NCI-H1436 (cell line): ENCODE results near the gene PGLYRP4.

ENCODE experiments used
- DNase-seq: peaks from one replicate; lab custom pipeline; 2025; lab: John Stamatoyannopoulos, UW

PGLYRP4 gene, protein sequence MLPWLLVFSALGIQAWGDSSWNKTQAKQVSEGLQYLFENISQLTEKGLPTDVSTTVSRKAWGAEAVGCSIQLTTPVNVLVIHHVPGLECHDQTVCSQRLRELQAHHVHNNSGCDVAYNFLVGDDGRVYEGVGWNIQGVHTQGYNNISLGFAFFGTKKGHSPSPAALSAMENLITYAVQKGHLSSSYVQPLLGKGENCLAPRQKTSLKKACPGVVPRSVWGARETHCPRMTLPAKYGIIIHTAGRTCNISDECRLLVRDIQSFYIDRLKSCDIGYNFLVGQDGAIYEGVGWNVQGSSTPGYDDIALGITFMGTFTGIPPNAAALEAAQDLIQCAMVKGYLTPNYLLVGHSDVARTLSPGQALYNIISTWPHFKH

DNA sequence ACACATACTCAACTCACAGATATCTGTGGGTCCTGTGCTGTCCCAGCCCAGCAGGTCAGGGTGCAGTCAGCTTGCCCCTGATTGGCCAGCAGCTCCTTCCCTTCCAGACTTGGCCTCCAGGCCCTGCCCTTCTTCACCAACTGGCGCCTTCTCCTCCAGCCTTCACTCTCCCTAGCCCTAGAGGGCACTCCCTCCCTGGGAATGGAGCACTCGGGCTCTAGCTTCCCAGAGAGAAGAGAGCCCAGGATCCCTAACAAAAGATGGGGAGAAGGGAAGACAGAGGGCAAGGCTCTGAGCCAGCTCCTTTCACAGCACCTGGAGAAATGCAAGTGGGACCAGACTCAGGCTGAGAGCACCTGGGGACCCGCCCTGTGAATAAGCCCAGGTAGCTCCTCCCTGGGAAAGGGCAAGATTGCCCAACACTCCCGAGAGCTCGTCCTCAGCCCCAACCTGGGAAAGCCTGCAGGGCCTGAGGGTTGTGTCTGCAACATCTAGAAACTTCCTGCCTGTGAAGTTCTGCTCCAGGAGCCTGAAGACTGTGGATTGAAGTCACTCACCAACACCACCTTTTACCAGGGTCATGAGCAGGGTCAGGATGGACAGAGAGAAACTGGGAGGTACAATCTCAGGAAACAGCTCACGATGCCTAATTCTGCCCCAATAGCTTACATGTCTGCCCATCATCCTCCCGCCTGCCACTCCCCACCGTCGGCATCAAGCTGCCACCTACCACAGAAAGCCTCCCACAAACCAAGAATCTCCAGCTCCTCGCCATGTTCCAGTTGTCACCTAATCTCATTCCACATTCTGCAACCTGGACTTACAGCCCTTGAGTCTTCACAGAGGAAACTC, at the start of gene PGLYRP4:
TSS of gene PGLYRP4 (minus strand) at position 331 of the 852 bp plus-strand sequence. CDS start 909 bp downstream, outside the sequence.
- no peak for DNase-seq

DNA sequence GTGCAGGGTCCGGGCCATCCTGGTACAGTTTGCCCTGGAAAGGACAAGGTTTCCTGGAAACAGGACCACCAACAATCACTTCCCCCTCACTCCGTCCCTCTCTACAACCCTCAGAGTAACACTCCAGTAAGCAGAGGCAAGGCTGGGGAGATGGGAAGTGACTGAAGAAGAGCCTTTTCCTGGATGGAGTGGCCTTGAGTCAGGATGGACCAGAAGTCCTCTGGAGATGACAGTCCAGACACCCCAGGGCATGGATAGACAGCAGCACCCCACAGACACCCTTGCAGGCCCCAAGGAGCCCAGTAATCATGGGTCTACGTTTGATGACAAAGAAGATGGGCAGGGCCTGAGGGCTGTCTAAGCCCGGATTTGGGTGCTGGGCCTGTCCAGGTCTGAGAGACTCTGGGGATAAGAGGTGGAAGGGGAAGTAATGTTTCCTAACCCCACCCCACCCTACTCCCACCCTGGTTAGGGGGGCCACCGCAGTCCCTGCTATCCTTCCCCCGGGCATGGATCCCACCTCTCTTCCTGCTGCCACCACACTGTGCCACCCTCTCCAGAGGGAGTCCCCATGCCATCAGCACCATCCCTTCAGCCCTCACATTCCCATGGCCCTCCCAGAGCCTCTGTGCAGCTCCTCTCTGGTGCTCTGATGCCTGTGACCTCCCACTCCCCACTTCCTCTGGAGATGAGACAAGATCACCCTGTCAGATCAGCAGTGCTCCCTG, 49.4 kb upstream of the PGLYRP4 start:
- DNase-seq, result no peak

DNA sequence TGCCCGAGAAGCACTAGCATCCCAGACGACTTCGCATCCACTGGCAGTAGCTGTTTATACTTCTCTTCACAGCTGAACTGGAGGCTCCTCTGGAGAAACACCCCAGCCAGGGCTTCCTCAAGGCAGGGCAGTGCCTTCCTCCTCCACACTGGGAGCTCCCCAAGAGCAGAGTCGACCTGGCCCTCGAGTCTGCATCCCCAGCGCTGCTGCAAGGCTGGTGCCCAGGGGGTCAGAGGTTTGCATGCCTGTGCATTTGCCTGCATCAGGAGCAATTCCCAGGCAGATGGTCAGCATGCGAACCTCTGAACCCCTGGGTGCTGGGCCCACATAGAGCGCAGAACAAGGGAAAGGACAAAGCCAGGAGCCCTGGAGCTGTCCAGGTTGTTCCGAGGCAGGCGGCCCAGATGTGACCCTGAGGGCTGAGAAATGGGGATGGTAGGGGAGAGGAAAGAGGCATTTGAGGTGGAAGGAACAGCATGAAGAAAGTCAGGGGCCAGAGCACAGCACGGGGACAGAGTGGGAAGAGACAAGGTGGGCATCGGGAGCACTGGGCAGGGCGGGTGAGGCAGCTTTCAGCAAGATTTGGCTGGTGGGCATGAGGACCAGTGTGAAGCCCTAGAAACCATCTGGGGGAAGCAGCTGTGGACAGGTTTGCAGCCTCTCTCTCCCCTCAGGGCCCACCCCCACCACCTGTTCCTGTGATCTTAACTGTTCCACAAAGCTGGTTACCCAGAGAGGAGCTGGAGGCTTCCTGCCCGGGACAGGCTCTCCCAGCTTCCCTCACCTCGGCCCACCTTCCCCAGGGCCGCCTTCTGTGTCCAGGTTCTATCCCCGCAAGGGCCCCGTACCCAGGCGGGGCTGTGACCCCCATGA, 48.6 kb upstream of the PGLYRP4 start:
- DNase-seq, result no peak

DNA sequence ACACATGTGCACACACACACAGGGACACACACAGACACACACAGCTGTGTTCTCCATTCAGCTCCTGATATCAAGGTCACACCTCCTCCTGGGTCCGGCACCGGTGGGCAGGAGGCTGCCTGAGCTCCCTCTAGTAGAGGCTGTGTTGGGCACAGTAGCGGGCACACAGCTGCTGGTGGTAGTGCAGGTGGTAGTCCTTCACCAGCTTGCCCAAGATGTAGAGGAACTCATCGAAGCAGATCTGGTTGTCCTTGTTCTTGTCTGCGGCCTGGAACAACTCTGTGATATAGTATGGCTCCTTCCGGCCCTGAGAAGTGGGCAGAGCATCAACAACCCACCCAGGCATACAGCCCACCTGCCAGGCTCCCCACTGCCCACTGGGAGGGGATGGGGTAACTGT, 47.8 kb upstream of the PGLYRP4 start:
- DNase-seq, result no peak

DNA sequence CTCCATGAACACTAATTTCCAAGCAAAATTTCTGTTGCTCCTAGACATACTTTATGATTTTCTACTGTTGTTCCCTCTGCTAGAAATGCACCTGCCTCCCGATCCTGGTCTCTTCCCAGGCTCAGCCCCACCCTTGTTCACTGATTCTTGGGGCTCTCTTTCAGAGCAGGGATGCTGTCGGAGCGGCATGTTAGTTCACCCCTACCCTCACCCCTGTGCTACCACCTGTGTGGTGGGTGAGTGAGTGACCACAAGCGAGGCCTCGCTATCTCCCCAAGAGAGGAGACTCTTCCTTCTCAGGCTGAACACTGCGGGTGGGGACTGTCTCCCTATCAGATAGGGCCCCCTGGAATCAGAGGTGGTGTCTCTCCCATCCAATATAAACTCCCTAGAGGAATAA, 47.1 kb upstream of the PGLYRP4 start:
- no peak for DNase-seq

DNA sequence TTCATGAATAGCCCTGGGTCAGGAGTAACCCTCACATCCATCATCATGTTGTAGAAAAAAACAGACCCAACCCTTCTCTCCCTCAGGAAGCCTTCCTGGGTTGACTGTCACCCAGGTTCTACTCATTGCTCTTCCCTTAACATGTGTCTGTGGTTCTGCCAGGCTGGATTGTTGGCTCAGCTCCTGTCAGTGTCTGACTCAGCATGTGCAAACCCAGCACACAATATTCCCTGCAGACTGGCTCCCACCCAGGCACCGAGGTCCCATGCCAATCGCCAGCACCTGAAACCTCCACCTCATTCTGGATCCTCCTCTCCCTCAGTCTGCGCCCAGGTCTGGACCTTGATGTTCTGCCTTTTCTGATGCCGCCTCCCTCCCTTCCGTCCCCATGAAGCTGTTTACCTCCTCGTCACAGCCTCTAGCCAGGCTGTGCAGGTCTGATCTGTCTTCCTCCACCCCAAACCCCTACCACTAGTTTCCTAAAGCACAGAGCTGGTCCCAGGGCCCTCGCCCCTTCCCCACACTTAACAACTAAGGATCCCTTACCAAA, 46.6 kb upstream of the PGLYRP4 start:
- DNase-seq, result no peak

DNA sequence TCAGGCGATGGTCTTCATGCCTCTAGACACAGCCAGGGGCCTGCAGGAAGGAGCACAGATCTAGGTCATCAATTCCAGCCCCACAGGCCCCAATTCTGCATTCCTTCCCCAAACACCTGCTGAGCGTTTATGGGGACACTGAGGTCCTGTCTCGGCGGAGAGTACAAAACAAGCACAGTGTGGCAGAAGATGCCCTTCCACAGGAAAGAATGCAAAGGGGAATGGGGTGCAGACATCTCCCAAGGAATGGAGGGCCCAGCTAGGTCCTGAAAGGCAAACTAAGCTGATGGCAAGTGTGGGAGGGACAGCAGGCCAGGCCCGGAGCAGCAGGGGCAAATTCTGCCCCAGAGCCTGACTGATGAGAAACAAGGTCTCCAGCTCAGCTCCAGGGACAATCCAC, 45.8 kb upstream of the PGLYRP4 start:
- DNase-seq, result no peak

DNA sequence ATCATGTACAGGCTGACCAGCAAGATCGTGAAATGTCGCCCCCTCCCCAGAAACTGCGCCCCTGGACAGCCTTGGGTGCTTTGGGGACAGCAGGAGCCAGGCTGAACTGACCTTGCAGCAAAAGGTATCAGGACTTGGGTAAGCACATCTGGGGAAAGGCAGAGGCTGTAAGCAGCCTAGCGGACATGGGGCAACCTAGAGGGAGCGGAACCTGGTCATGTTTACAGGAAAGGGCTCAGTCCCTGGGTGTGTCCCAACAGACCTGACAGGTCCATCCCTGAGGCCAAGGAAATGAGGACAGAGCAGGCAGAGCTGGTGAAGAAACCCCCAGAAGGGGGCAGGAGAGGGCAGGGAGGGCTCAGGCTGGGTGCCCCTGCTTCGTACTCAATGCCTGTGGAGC, 45.3 kb upstream of the PGLYRP4 start:
- DNase-seq, result no peak

DNA sequence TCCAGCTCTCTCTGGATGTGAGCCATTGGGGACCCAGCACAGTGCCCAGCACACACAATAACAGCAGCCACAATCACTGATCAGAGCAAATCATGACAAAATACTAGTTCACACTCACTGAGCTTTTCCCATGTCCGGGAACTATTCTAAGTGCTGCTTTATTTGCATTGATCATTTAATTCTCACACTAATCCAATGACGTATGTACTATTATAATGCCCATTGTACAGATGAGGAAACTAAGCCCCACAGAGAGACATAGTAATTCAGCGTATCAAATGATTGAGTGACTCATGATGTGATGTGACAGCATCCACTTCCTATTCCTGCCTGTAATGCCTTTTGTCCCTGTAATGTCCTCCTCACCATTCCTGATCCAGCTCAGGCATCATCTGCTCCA, 44.2 kb upstream of the PGLYRP4 start:
- DNase-seq, result no peak

DNA sequence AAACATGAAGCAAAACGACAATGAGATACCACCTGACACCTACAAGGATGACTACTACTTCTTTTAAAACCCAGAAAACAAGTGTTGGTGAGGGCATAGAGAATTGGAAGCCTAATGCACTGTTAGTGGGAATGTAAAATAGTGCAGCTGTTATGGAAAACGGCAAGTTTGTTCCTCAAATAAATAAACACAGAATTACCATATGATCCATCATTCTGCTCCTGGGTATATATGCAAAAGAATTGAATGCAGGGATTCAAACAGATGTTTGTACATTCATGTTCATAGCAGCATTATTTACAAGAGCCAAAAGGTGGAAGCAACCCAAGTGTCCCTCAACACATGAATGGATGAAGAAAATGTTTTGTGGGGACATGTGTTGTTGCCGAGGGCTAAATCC, 43.6 kb upstream of the PGLYRP4 start:
- DNase-seq, result no peak

DNA sequence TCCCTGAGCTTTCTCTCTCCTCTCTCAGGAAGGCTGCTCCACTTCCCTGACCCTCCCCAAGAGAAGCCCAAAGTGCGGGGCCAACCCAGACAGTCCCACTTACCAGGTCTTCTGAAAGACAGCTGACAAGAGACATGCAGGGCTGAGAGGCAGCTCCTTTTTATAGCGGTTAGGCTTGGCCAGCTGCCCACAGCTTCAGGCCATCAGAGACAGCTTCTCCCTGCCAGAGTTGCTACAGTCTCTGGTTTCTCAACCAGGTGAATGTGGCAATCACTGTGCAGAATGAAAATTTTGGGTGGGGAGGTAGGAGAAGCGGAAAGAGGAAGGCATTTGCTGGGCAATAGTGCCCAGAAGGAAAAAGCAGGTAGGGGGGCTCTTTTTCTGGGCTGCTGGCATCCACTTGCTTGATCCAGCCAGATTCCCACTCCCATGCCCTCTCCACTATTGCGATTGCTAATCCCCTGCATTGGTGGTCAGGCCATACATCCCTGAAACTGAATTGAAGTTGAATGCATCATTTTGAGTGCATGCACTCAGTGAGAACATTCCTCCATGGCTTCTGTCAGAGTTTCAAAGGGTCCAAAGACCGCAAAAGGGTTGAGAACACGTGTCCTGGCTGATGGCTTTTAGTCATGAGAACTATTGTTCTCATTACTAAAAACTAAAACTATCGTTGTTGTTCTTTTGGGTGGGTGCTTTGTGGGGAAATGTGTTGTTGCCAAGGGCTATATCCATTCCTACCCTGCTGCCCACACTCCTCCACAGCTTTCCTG, 42.5 kb upstream of the PGLYRP4 start, which contains the start of gene S100A8:
TSS of gene S100A8 (minus strand) at position 136 of the 773 bp plus-strand sequence. CDS start 538 bp downstream, outside the sequence.
- no peak for DNase-seq

DNA sequence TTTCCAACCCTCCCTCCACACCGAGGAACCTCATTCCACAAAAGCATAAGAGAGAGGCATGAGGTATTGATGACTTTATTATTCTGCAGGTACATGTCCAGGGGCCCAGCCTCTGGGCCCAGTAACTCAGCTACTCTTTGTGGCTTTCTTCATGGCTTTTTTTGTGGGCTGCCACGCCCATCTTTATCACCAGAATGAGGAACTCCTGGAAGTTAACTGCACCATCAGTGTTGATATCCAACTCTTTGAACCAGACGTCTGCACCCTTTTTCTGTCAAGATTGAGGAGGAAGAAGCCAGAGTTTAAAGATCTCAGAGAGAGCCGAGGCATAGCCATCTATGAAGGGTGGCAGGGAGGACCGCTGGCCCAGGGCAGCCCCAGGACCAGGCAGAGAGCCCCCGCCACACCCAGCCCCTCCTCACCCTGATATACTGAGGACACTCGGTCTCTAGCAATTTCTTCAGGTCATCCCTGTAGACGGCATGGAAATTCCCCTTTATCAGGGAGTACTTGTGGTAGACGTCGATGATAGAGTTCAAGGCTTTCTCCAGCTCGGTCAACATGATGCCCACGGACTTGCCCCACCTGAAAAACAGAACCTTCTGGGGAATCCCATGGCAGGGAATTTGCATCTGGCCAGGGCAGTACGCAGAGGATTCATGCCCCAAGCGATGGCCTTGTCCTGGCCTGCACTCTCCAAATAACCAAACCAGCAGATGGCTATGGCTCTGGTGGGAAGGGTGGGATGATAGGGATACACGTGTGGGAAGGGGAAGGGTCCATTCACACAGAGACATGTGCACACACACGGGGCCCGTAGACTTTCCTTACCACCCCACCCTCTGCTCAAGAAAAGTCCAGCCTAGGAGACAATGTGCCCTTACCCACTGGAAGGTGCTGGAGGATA, 41.6 kb upstream of the PGLYRP4 start:
- DNase-seq, result no peak

DNA sequence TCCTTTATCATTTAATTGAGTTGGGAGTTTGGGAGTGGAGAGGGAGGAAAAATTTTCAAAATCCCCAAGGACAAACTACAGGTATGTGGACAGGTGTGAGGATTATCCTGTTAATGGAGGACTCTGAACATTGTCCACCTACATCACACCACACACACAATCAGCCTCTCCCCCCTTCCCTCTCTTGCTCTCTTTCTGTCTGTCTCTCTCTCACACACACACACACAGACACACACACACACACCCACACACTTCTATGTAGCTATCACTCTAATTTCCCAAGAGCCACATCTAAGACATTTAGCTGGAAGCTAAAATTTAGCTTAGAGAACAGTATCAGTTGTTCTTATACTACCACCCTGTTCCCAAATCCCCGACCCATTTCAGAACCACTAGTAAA, 40.8 kb upstream of the PGLYRP4 start:
- DNase-seq, result no peak

DNA sequence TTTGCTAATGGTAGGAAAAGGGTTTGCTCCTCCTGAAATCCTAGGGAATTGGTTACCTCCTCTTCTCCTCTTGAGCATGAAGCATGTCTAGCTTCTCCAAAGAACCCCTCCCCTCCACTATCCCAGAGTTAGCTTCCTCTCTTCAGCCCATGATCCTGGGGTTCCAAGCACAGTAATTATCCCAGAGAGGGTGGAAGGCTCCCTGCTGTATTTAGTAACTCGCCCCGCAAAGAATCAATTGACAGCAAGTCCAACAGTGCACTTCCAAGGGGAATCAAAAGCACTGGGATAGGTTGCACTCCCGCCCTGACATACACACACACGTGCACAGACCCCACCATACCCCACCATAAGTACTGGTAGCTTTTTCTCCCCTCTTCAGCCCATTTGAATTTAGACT, 39.1 kb upstream of the PGLYRP4 start:
- no peak for DNase-seq

DNA sequence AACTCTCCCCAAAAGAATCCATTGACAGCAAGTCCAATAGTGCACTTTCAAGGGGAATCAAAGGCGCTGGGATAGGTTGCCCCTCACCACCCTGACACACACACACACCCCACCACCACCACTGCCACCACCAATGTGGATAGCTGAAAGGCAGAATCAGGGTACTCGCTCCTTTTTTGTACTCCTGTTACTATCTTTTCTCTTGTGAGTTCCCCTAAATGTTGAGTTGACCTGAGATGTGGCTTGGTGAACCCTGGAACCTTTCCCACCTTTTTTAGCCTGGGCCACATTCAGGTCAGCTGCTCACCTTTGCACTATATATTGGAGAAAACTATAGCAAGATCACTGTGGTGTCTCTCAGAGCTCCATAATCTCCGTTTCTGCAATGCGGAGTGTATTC, 38.4 kb upstream of the PGLYRP4 start:
- no peak for DNase-seq

DNA sequence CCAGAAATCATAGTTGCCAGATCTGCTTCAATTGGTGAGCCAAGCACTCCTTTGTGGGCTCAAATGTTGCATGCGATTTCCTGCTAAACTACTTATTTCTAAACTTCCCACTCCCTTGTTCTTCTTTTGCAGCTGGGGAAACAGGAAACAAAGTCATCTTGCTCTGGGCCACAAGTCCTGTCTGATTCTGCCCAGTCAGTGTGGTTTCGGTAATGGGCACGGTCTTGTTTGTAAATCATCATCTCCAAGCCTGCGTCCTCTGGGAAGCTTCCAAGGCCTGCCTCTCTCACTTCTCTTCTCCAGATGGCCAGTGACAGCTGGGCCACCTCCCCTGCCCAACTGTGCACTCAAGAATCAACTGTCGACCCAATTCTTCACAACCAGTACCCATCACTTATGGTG, 37.9 kb upstream of the PGLYRP4 start:
- no peak for DNase-seq

DNA sequence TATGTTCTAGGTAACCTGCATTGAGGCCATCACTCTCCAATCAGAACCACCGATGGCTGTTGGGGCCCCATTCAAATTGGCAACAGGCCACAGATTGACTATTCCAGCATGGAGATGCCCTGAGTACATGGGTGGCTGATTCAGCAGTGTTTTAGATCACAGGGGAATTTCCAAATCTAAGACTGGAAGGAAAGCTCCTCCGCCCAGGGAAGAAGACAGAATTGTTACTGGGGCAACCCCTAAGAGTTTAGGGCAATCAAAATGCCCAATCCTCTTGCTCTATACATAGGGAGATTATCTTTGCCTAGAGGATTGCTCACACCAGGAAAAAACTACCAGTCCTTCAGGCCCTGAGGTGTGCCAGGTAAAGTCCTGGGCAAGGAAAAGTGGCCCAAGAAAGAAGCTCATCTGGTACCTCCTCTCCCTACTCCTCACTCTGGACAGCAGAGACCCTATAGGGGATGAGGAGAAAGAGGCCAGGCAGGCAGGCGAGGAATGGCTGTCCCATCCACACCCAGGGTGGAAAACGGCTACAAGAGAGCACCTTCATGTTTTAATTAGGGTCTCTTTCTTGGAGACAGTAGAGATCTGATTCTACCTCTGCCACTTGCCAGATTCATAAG, 36.4 kb upstream of the PGLYRP4 start:
- DNase-seq, result no peak

DNA sequence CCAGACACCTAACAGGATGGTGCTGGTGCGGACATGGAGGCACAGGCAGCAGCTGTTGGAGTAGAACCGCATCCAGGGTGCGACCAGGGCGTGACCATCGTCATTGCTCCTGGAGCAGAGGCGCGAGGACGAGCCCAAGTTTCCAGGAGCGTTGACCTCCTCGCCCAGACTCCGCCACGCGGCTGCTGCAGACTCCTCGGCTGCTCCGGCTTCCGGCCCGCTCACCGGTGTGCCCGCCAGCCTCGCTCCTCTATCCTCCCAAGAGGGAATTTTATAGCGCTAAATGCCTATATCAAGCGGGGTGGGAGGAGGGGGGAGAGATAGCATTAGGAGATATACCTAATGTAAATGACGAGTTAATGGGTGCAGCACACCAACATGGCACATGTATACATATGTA, 32.1 kb upstream of the PGLYRP4 start:
- no peak for DNase-seq

DNA sequence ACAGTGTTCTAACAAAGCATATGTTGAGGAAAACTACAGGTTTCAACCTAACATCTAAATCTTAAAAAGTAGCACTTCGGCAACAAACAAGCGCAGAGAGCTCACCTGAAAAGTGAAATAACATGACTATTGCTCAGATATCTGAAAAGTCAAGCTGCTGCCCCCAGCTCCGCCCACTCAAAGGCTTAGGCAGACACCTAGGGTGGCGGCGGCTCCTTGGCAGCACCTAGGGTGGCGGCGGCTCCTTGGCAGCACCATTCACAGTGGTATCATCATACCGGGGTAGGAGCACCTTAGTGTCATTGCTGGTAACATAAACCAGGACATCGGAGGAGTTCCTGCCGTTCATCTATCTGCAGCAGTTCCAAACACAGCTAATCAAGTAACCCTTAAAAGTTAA, 30.9 kb upstream of the PGLYRP4 start:
- DNase-seq, result no peak
